Omental fat pad (tissue), 4 donors: Measurements from ENCODE around the gene GBX1. TPM values are rescaled to one million over a fixed set of nuclear protein-coding genes. Genes with fewer than 3 reads are reported as not detected.

Source experiments
- ATAC-seq: fragments of 150-250 bp; one replicate; pipeline ENCODE4 v1.9.1; 2016; ENCODE audit warnings: mild to moderate bottlenecking, moderate library complexity; ENCODE audit not compliant: low FRiP score
- DNase-seq: peaks from one replicate; pipeline ENCODE4 v3.0.0-alpha.2; 2019; ENCODE audit warnings: low spot score
- total RNA-seq, 4 donors: library from RNA; depleted of rRNA; stranded (reverse); fragments of >200 nt; gene quantifications; one replicate each; pipeline ENCODE4 v1.1.0, GENCODE V29; 2016
- TF ChIP-seq, protein P1 (sequence below), 3 donors: fragments of 450-650 bp; IDR thresholded peaks; one replicate each; pipeline ENCODE4 v1.5.1; 2016 to 2017; ENCODE audit warnings: antibody characterized with exemption in 3 of 3, mild to moderate bottlenecking in 3 of 3, moderate library complexity in 2 of 3

The GBX1 gene
- total RNA-seq, 4 donors from 2014 or later = not detected

DNA sequence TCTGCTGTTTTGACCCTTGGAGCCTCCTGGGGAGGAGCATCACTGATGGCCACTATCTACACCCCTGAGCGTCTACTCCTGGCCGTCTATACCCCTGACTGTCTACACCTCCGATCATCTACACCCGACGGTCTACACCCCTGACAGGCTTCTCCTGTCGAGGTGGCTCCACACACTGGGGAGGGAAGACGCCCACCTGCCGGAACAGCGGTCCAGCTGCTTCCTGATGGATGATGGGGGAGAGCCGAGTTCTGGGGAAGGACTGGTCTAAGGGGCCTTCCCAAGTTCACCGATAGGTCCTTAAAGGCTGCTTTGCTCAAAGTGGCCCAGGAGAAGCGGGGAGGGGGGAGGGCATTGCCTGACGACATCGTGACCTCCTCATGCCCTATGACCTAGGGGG, 39.4 kb downstream of the GBX1 start:
- ATAC-seq = no peak
- TF ChIP-seq, protein P1, sequence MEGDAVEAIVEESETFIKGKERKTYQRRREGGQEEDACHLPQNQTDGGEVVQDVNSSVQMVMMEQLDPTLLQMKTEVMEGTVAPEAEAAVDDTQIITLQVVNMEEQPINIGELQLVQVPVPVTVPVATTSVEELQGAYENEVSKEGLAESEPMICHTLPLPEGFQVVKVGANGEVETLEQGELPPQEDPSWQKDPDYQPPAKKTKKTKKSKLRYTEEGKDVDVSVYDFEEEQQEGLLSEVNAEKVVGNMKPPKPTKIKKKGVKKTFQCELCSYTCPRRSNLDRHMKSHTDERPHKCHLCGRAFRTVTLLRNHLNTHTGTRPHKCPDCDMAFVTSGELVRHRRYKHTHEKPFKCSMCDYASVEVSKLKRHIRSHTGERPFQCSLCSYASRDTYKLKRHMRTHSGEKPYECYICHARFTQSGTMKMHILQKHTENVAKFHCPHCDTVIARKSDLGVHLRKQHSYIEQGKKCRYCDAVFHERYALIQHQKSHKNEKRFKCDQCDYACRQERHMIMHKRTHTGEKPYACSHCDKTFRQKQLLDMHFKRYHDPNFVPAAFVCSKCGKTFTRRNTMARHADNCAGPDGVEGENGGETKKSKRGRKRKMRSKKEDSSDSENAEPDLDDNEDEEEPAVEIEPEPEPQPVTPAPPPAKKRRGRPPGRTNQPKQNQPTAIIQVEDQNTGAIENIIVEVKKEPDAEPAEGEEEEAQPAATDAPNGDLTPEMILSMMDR (IDR thresholded peaks at IDR 0.05) = no peak
- no peak for DNase-seq

DNA sequence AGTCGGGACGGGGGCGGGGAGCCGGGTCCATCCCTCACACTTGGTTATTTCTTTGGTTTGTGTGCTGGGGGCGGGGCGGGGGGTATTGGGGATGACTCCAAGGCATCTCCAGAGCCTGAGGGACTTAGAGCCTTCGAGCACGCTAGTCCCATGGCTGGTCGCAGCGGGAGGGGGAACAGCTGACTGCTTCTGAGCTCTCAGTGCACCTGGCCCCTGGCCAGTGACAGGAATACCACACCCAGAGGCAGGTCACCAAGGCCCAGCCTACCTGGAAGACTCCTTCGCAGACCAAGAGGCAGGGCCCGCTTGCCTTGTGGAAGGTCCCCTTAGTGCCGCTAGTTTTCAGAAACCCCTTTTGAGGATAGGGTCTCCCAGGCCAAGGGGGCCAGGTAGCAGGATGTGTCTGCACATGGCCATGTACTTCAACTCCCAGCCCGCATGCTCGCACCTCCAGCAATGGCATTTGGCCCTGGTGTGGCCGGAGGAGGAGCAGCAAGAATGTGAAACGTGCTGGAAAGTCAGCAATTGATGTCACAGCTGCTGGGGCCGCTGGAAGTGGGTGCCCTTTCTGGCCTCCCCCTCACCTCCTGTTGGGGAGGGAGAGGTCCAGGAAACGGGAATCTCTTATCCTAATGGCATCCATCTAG, 40.9 kb downstream of the GBX1 start:
- DNase-seq (no peak), ATAC-seq (no peak)
- TF ChIP-seq, protein P1 (IDR thresholded peaks at IDR 0.05) = no peak

DNA sequence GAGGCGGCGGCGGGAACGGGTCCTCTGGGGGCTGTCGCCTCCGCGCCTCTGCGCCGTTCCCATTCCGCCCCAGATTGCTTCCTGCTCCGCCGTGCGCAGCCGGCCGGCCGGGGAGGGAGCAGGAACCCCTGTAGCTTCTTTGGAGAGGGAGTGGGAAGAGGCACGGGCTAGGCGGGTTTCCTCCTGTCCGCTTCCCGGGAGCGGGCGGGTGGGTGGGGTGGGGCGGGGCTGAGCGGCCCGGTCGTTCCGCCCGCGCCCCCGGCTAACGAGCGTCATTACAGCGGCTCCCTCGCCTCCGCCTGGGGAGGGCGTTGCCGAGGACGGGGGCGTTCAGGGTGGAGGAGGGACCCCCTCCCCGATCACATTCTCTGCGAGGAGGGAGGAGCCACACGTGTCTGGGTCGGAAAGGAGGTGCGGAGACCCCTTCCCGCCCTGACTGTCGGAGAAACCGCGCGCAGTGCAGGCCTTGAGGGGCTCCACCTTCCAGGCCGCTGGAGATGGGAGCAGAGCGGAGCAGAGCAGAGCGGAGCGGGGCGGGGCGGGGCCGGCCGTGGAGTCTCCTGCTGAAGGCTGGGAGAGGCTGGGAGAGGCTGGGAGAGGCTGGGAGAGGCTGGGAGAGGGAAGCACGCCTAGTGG, 41.5 kb downstream of the GBX1 start:
- ATAC-seq = peak; percentile 56
- no peak for DNase-seq
- TF ChIP-seq, protein P1 (IDR thresholded peaks at IDR 0.05) = no peak

DNA sequence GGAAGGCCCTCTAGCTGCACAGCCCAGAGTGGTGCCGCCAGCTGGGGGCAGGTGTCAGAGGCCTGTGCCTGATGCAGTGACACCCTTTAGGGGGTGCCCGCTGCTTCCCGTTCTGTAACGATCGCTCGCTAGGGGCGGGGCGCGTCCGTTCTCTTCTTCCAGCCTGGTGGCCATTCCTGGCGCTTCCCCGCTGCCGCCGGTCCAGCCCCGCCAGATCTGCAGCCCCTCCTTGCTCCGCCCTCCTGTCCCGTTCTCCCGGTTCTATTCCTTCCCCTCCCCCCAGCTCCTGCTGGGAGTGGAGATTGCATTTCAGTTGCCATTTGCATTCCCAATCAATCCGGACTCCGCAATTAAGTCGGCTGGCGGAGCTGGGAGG, 42.0 kb downstream of the GBX1 start:
- TF ChIP-seq, protein P1 (IDR thresholded peaks at IDR 0.05) = no peak
- no peak for DNase-seq
- ATAC-seq = no peak

DNA sequence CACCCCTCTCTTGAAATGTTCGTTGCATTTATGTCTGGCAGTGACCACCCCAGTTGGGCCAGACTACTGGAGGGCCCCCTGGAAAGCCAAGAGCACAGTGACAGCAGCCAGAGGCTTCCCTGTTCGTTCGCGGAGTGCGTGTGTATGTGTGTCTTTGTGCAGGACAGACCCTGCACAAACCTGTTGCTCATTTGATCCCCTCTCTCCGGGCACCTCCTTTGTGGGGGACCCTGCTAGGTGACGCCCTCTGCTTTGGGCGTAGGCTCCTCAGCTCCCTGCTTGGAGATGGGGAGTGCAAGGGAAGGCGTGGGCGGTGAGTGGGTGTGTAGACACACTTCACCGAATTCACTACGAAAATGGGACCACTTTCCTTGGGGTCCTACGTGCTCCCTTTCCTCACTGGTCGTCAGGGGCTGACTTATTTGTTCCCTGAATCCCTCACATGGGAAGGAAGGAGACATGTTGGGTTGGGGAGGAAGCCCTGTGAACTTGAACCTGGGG, 42.5 kb downstream of the GBX1 start:
- DNase-seq = no peak
- ATAC-seq = no peak
- TF ChIP-seq, protein P1 (IDR thresholded peaks at IDR 0.05) = no peak

DNA sequence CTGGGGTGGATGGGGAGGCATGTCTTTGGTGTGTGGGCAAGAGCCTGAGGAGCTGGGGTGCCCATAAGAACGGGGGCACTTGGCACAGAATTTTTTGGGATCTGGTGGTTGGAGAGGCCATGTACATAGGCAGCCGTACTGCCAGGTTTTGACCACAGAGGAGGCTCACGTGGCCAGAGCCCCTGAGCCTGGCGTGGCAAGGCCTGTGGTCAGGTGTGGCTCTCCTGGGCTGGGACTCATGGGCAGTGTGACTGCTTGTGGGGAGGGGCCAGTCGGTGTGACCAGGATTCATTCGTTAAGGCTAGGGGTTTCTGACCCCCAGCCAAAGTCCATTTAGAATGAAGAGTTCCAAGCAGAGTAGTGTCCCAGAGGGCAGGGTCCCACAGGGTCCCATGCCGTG, 43.0 kb downstream of the GBX1 start:
- ATAC-seq (no peak), DNase-seq (no peak)
- TF ChIP-seq, protein P1 (IDR thresholded peaks at IDR 0.05) = no peak
